Endometrial microvascular endothelial cells (primary cell): Measurements from ENCODE around the gene GFER. TPM values are rescaled to one million over a fixed set of nuclear protein-coding genes. Genes with fewer than 3 reads are reported as not detected.

Experiments used
- in situ Hi-C: cut with HindIII; loops from 2 replicates; pipeline ENCODE4 v1.10.0; 2017; ENCODE audit warnings: low sequenced_read_pairs, low pct_unique_long_range_greater_than_20kb; ENCODE audit errors: inconsistent ontology term
- total RNA-seq: library from RNA; depleted of rRNA; stranded (reverse); fragments of >200 nt; gene quantifications from one replicate; pipeline ENCODE4 v1.2.3, GENCODE V29; 2015; ENCODE audit errors: inconsistent ontology term

The GFER gene
- total RNA-seq, 1 donor from 2014 or later: 17.2 TPM

- in situ Hi-C loops: no loop called here
These were observed 12.1 kb upstream of the GFER start, which contains the start of gene TBL3 for GRCh38 chr16:1971796-1972489. Gene TBL3 (plus strand): TSS chr16:1972053. CDS start chr16:1972165, 112 bp downstream.

GRCh38 chr16:1972490-1972877 lies 11.5 kb upstream of the GFER start:
- in situ Hi-C loops: no loop called here

GRCh38 chr16:1973461-1974156 lies 10.4 kb upstream of the GFER start:
- in situ Hi-C loops: no loop called here

DNA sequence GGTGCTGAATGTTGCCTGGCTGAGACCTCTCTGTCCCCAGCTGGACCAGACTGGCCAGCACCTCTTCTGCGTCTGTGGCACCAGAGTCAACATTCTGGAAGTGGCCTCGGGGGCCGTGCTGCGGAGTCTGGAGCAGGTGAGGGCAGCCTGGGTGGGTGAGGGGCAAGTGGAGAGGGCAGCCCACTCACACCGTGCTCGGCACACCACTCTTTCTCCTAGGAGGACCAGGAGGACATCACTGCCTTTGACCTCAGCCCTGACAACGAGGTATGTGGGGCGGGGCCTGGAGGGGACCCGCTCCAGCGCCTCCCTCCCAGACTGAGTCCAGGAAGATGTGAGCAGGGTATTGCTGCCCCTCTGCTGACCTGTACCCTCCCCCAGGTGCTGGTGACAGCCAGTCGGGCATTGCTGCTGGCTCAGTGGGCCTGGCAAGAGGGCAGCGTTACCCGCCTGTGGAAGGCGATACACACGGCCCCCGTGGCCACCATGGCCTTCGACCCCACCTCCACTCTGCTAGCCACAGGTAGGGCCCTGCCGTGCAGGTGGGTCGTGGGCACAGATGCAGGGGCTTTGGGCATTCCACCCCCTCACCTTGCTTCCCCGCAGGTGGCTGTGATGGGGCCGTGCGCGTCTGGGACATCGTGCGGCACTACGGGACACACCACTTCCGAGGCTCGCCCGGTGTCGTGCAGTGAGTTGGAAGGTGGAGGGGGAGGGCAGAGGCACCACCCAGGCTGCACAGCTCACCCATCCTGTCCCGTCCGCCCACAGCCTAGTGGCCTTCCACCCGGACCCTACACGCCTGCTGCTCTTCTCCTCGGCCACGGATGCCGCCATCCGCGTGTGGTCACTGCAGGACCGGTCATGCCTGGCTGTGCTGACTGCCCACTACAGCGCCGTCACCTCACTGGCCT lies 9.6 kb upstream of the GFER start:
- in situ Hi-C loops: no loop called here

DNA sequence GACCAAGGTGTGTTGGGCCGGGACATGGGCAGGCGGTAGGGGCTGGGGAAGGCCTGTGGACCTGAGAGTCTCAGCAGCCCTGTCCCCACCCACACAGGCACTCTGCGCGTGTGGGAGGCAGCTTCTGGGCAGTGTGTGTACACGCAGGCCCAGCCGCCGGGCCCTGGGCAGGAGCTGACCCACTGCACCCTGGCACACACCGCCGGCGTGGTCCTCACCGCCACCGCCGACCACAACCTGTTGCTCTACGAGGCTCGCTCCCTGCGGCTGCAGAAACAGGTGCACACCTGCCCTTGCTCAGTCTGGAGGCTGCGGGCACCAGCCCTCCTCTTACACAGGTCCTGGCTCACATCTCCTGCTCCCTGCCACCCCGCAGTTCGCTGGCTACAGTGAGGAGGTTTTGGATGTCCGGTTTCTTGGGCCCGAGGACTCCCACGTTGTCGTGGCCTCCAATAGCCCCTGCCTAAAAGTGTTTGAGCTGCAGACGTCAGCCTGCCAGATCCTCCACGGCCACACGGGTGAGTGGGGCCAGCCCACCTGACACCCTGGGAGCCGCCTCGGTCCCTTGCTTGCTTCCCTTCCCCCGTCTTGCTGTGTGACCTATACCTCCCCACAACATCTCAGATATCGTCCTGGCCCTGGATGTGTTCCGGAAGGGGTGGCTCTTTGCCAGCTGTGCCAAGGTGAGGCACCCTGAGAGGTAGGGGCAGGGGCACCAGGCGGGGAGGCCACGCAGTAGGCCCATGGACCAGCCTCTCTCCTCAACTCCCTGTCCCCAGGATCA lies 8.4 kb upstream of the GFER start:
- in situ Hi-C loops: no loop called here

GRCh38 chr16:1976216-1976520 lies 7.8 kb upstream of the GFER start:
- in situ Hi-C loops: no loop called here

DNA sequence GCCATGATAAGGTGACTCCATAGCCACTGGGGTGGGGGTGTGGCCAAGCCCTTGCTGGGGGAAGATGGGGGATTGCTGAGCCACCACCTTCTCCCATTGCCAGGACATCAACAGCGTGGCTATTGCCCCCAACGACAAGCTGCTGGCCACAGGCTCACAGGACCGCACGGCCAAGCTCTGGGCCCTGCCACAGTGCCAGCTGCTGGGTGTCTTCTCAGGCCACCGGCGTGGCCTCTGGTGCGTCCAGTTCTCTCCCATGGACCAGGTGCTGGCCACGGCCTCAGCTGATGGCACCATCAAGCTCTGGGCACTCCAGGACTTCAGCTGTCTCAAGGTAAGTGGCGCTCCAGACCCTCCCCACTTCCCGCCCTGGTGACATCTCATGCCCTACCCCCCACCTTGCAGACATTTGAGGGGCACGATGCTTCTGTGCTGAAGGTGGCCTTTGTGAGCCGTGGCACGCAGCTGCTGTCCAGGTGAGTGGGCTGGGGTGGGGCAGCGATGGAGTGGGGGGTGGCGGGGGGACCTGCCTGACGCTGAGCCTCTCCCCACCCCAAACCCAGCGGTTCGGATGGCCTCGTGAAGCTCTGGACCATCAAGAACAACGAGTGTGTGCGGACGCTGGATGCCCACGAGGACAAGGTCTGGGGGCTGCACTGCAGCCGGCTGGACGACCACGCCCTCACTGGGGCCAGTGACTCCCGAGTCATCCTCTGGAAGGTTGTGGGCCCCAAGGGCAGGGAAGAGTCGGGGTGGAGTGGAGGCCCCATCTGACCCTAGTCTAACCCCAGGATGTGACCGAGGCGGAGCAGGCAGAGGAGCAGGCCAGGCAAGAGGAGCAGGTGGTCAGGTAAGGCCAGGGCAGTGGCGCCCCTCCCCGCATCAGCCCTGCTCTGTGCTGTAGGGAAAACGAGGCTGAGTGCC lies 6.8 kb upstream of the GFER start:
- in situ Hi-C loops: no loop called here

DNA sequence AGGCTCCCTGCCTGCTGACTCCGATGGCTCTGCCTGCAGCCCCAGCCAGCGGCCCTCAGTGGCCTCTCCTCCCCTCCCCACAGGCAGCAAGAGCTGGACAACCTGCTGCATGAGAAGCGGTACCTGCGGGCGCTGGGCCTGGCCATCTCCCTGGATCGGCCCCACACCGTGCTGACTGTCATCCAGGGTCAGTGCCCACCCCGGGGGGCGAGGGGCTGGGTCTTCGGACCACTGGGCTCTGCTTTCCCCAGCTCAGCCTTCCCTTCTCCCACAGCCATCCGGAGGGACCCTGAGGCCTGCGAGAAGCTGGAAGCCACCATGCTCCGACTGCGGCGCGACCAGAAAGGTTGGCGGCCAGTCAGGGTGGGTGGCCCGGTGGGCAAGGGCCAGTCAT lies 6.1 kb upstream of the GFER start:
- in situ Hi-C loops: no loop called here

DNA sequence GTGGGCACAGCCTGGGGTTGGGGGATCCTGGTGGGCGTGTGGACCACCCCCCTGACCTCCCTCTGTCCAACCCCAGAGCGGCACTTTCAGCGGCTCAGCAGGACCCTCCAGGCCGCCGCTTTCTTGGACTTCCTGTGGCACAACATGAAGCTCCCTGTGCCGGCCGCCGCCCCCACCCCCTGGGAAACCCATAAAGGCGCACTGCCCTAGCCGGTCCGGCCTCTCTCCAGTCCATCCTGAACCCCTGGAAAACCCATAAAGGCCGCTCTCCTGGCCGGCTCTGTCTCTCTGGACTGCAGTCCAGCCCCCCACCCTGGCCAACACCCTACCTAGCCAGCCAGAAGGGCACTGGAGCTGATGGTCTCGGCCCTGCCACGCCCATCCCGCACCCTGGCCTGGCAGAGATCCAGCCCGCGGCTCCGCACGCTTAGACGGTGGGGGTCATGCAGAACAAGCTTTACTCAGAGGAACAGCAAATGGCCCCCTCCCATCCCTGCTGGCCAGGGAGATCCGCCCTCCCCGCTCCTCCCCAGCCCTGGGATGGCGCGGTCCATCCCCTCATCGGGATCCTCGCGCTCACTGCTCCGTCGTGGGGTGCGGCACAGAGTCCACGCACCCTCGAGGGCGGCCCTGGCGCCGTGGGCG lies 5.4 kb upstream of the GFER start:
- in situ Hi-C loops: no loop called here

DNA sequence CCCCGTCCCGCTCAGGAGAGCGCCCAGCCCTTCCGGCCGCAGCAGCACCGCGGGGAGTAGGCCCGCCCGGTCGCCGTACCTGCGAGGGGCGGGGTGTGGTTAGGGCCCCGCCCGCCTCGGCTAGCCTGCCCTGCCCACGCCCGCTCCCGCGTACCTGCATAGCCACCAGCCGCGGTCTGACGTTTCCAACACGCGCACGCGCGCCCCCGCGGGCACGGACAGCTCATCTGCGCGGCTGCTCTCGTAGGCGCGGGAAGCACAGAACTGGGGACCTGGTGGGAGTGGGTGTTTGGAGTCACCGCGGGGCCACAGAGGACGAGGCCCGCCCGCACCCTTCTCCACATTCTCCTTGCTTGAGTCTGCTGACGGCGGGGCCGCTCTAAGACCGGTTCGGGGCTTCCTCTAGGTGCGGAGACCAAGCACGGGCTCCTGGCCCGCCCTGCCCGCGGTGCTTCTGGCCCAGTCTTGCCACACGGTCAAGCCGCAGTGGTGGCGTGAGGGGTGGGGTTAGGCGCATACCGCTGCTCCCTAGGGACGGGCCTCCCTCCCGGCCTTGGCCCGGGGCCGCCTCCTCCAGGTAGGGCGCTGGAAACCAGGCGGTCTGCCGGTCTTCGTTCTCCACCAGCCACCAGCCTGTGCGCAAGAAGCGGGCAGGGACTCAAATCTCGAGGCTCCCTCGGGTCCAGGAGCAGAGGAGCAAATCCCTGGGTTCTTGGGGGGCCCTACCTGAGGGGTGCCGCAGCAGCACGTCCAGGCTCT lies 4.5 kb upstream of the GFER start:
- in situ Hi-C loops: no loop called here

- in situ Hi-C loops: no loop called here
These were observed 3.8 kb upstream of the GFER start for GRCh38 chr16:1980030-1980769.

DNA sequence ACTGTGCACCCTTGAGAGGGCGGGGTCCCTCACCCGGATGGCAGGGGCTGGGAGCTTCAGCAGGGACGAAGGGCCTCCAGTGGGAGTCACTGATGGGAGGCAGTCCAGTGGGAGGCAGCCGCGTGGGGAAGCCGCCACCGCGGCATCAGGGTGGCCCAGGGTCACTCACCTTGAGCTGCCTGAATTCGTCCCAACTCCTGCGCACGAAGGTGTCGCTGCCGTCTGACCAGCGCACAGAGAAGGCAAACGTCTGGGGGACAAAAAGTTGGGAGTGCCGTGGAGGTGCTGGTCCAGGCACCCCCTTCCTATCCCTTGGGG lies 3.3 kb upstream of the GFER start:
- in situ Hi-C loops: no loop called here

DNA sequence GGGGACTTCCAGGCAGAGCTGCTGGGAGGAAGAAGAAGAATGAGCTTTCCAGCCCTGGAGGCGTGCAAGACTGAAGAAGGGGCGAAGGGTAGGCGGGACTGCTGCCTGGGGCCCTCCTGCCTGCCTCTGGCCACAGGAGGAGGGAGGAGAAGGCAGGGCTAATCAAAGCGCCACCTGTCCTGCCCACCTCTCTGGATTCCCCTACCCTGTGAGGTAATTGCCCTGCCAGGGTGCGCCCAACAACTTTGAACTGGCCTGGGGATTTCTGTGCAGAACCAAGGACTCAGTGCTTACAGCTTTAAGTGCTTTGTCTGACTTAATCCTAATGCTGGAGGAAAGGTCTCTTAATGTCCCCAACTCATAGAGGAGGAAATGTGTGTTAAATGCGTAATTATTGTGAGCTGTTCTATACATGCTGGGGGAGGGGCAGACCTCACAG lies 2.6 kb upstream of the GFER start, which contains the start of gene NOXO1:
NOXO1 (minus strand) TSS at position 72 of the 439 bp plus-strand sequence. CDS start 290 bp downstream, outside the sequence.
- in situ Hi-C loops: no loop called here

- in situ Hi-C loops: no loop called here
These were observed 2.0 kb upstream of the GFER start for GRCh38 chr16:1982013-1982433.

- in situ Hi-C loops: no loop called here
These were observed 926 bp upstream of the GFER start for GRCh38 chr16:1982991-1983543.
